Activated CD4-positive, alpha-beta T cell treated with anti-CD3 and anti-CD28 coated beads, Interleukin-2, amount 50 U/mL, for 16 hours (primary cell): ENCODE measurements around the gene PWWP2A.
"Not testable (repeated sequence)": the region's sequence is repeated elsewhere in the genome, so short reads cannot be mapped to it uniquely, and the experiment has no call there.

Experiments used
- DNase-seq: peaks from one replicate; pipeline ENCODE4 v3.0.0-alpha.2; 2020

The PWWP2A gene, protein sequence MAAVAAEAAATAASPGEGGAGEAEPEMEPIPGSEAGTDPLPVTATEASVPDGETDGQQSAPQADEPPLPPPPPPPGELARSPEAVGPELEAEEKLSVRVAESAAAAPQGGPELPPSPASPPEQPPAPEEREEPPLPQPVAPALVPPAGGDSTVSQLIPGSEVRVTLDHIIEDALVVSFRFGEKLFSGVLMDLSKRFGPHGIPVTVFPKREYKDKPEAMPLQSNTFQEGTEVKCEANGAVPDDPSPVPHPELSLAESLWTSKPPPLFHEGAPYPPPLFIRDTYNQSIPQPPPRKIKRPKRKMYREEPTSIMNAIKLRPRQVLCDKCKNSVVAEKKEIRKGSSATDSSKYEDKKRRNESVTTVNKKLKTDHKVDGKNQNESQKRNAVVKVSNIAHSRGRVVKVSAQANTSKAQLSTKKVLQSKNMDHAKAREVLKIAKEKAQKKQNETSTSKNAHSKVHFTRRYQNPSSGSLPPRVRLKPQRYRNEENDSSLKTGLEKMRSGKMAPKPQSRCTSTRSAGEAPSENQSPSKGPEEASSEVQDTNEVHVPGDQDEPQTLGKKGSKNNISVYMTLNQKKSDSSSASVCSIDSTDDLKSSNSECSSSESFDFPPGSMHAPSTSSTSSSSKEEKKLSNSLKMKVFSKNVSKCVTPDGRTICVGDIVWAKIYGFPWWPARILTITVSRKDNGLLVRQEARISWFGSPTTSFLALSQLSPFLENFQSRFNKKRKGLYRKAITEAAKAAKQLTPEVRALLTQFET

DNA sequence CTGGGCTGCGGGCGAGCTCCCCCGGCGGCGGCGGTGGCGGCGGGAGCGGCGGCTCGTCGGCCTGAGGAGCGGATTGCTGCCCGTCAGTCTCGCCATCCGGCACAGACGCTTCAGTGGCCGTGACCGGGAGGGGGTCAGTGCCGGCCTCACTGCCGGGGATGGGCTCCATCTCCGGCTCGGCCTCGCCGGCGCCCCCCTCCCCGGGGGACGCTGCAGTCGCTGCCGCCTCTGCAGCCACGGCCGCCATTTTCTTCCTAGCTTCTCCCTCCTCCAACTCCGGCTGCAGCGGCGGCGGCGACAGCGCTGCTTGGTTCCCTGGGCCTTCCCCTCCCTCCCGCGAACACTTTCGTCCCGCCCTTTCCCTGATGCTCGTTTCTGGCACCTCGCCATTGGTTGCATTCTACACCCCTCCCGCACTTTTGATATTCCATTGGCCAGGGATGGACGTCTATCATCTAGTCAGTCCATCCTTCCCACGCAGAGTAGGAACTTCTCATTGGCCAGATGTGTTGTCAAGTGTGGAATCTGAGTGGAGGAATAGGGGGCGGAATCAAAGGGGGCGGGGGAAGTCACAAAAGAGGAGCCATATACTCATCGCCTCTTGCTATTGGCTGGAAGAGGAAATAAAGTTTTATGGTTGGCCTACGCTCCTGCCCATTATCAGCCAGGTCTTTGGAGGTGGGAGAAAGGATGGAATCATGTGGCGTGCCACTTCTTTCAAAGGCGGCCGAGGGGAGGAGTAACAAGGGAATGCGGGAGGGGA is at the start of gene PWWP2A:
Gene PWWP2A (minus strand): TSS at position 309 of the 763 bp plus-strand sequence. CDS start 62 bp downstream, at position 247.
- DNase-seq: peak; percentile 100

DNA sequence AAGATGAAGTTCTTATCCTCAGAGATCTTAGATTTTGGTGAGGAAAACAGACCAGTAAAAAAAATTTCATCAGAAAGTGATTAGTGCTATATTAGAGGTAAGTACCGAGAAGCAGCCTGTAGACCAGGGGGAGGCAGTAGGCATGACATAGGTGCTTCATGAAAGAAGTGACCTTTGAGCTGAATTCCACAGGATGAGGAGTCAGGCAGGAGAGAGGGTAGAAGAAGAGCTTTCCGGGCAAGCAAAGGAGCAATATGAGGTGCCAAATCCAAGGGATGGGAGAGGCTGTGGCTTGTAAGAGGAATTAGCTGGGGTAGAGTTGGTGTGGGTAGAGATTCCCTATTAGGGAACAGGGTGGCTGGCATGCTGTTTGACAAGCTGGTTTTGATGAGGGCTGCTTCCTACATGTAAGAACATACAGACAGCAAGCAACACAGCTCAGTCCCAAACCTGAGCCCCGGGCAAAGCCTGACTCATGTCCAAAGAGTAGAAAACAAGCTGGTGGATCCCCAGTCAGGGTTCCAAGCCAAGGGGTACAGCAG is 48.4 kb upstream of the PWWP2A start:
- DNase-seq: no peak

DNA sequence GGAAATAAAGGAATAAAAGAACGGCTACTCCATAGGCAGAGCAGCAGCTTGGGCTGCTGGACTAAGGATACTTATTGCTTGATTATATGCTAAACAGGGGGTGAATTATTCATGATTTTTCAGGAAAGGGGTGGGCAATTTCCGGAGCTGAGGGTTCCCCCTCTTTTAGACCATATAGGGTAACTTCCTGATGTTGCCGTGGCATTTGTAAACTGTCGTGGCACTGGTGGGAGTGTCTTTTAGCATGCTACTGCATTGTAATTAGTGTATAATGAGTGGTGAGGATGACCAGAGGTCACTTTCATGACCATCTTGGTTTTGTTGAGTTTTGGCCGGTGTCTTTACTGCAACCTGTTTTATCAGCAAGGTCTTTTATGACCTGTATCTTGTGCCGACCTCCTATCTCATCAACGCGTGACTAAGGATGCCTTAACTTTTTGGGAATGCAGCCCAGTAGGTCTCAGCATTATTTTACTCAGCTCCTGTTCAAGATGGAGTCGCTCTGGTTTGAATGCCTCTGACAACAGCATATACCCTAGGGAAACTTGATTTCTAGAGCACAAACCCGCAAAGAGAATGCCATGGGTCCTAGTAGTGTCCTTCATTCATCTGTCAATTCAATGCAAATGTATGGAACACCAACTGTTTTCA is 47.8 kb upstream of the PWWP2A start:
- DNase-seq: no peak

DNA sequence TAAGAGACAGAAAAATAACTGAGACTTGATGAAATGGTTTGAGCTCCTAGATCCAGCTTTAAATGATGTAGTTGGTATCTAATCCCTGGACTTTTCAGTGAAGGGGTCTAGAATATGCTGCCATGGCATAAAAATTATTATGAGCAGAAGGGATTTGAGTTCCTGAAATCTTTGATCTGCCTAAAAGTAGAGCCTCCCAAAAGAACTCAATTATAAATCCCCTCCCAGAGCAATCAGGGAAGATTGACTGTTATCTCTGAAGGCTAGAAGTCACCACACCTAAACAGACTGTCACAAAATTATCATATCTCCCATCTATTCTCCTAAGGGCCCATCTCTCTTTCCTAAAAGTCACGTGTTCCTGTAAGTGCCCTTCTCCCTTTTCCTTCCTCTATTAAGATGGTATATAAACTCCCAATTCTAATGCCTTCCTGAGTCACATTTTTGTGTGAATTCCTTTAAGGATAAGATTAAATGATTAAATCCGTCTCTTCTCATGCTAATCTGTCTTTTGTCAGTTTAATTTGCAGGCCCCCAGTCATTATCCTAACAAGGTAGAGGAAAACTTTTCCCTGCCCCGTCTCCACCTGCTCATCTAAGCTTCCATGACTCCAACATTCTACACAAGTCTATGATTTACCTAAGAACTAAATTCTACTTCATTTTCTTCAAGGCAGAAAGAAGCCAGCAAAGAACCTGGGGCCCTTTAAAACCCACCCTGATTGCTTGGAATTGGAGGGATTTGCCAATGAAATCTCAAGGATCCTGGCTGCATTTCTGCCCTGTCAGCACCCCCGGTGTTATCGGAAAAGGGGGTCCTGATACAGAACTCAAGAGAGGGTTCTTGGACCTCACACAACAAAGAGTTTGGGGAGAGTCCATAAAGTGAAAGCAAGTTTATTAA is 47.1 kb upstream of the PWWP2A start:
- DNase-seq: no peak

DNA sequence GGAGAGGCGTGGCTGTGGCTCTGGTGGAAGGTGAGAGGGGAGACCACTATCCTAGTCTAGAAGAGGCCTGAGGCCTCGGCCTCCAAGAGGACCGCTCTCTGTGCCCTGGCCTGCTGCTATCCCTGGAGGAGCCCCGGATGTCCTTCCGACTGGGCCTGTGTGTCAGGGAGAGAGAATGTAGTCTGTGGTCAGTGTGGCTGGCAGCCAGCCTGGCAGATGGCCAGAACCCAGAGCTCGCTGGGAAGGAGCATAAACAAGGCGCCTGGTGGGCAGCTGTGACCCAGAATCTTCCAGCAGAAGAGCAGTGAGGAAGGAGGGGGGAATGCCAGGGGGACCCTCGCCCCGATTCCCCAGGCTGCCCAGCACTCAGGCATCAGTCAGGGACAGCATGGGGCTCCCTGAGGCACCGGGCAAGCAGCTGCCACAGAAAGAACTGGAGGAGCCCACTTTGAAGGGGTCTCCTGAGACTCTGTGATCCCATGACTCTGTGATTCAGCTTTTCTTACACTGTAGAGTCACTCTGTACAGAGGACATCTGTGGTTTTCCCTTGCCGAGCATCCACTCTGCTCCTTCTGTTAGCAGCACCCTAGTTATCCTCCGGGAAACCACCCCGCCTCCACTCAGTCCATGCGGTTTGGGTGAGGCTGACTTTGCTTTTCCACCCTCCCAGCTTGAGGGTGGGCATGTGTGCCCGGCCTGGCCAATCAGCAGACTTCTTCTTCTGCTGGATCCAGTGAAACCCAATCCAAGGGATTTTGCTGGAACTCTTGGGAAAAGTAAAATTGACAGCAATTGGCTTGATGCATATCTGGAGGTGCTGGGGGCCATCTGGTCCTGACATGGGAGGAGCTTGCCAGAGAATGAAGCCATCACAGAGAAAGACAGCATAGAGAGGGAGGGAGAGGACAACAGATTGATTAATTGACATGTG is 46.2 kb upstream of the PWWP2A start:
- DNase-seq: no peak

DNA sequence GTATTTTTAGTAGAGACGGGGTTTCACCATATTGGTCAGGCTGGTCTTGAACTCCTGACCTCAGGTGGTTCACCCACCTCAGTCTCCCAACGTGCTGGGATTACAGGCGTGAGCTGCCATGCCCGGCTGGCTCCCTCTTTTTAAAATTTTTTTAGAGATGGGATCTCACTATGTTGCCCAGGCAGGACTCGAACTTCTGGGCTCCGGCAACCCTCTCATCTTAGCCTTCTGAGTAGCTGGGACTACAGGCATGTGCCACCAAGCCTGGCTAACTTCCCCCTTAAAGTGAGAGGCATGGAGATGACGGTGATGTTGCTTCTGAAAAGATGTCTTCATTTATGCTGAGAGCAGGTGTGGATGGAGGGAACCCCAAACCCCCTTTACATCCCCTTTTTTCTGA is 43.7 kb upstream of the PWWP2A start:
- no peak for DNase-seq

DNA sequence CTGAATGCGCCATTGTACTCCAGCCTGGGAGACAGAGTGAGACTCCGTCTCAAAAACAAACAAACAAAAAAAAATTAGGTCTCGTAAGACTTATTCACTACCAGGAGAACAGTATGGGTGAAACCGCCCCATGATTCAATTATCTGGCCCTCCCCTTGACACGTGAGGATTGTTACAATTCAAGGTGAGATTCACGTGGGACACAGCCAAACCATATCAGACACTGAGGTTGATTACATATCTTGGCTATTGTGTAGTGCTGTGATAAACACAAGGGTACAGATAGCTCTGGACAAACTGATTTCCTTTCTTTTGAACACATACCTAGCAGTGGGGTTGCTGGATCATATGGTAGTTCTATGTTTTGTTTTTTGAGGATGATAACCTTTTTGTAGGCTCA is 42.4 kb upstream of the PWWP2A start:
- DNase-seq: no peak

DNA sequence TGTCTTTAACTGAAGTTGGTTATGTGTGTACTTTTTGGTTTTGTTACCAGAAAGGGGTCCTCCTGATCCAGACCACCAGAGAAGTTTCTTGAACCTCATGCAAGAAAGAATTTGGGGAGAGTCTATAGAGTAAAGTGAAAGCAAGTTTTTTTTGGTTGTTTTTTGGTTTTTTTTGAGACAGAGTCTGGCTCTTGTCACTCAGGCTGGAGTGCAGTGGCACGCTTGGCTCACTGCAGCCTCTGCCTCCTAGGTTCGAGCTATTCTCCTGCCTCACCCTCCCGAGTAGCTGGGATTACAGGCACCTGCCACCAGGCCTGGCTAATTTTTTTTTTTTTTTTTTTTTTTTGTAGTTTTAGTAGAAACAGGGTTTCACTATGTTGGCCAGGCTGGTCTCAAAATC is 41.6 kb upstream of the PWWP2A start:
- DNase-seq: not testable (repeated sequence)

DNA sequence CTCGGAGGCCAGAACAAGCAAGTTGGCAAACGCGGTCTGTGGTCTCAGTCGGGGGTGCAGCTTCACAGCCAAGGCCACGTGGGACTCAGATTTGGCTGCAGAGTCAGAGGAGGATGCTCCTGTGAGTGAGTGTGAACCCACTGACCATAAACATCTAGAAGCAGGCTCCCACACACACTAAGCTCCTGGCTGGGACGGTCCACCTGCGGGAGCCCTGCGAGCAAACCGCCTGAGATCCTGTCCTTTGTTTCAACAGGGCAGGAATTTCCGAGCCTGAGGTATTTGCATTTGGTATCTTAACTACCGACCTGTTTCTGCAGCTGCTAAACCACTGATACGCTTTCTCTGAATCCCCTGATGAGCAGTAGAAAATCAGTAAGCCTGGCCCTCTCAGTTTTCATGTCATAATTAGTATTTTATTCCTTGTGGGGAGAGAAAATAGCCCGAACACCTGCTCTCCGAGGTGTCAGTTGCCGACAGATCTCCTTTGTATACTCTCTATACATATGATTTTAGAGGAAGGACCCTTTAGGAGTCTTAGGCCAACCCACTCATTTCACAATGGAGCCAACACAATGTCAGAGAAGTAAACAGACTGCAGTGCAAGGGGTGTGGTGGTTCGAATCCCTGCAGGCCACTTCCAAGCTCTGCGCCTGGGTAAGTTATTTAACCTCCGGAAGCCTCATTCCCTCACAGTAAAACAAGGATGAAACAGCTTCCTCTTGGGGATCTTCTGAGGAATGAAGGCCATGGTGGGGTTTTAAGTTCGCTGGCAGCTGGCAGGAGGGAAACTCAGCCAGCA is 40.9 kb upstream of the PWWP2A start:
- no peak for DNase-seq

DNA sequence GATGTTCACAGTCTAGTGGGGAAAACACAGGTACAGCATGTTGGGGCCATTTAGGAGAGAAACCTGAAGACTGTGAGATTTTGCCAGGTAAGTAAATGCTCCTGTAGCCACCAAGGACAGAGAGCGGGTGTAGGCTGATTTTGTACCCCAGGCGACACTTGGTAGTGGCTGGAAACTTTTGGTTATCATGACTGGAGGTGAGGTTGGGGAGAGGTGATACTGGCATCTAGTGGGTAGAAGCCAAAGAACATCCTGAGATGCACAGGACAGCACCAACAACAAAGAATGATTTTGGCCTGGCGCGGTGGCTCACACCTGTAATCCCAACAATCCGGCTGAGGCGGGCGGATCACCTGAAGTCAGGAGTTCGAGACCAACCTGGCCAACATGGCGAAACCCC is 38.8 kb upstream of the PWWP2A start:
- no peak for DNase-seq

DNA sequence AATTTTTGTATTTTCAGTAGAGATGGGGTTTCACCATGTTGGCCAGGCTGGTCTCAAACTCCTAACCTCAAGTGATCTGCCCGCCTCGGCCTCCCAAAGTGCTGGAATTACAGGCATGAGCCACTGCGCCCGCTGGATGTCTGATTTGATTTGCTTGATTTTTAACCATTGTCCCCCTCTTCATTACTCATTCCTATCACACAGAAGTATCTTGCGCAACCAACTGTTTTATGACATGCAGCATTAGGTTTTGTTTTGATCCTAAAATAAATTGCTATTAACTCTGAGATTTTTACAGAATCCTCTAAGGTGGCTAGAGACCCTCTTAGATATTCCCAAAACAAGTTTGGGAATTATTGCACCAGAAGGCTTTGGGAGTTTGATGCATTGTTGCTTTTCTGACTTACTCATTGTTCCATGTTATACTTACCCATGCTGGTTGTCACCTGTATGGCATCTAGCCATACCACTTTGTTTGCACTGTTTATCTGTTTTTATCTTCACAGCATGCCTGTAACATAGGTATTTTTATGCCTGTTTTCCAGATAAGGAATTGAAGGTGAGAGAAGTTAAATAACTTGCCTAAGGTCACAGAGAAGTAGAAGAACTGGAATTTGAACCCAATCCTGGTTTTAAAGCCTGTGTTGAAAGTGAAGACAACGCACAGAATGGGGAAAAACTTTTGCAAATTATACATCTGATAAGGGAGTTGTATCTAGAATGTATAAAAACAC is 35.9 kb upstream of the PWWP2A start:
- DNase-seq: no peak

DNA sequence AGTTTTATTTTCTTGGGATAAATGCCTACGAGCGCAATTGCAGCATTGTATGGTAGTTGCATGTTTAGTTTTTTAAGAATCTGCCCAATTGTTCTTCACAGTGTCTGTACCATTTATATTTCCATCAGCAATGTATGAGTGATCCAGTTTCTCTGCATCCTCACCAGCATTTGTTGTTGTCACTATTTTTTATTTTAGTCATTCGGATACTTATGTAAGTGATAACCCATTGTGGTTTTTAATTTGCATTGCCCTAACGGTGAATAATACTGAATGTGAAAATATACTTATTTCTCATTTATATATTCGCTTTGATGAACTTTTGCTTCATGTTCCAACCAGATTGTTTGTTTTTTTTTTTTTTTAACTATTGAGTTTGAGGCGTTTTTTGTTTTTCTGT is 33.7 kb upstream of the PWWP2A start:
- peak; percentile 13 for DNase-seq

DNA sequence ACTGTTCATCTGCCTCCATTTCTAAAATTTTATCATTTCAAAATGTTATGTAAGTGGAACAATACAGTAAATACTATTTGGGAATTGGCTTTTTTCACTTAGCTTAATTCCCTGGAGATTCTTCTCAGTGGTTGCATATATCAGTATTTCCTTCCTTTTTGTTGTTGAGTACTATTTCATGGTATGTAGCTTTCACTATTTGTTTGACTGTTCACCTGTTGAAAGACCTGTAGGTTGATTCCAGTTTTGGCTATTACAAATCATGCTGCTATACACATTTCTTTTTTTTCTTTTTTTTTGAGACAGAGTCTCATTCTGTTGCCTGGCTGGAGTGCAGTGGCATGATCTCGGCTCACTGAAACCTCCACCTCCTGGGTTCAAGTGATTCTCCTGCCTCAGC is 33.0 kb upstream of the PWWP2A start:
- DNase-seq: peak; percentile 12

DNA sequence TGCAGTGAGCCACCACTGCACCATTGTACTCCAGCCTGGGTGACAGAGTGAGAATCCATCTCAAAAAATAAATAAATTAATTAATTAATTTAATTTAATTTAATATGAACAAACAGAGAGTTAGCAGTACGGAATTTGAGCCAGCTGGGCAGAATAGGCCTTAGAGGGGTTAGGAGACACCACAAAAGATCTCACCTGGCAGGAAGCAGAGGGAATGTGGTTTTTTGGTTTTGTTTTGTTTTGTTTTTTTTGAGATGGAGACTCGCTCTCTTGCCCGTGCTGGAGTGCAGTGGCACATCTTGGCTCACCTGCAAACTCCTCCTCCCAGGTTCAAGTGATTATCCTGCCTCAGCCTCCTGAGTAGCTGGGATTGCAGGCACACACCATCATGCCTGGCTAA is 31.8 kb upstream of the PWWP2A start:
- no peak for DNase-seq

DNA sequence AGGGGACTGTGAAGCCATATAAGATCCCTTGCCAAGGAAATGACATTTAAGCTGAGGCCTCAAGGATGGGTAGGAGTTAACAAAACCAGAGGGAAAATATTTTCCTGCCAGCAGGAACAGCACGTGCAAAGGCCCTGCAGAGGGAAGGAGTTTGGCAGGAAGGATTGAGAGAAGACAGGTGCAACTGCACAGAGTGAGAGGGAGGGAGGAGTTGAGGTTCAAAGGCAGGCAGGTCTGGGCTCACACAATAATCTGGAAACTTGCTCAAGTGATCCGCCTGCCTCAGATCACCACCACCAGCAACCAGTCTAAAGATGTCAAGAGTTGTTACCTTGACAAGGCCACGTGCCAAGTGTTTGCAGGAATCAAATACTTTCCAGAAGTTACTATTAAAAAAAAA is 31.1 kb upstream of the PWWP2A start:
- DNase-seq: no peak

DNA sequence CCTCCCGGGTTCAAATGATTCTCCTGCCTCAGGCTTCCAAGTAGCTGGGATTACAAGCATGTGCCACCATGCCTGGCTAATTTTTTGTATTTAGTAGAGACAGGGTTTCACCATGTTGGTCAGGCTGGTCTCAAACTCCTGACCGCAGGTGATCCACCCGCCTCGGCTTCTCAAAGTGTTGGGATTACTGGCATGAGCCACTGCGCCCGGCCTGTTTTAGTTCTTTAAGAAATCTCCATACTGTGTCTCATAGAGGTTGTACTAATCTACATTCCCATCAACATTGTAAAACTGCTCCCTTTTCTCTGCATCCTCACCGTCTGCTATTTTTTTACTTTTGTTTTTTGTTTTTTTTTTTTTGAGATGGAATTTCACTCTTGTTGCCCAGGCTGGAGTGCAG is 25.2 kb upstream of the PWWP2A start:
- not testable (repeated sequence) for DNase-seq

DNA sequence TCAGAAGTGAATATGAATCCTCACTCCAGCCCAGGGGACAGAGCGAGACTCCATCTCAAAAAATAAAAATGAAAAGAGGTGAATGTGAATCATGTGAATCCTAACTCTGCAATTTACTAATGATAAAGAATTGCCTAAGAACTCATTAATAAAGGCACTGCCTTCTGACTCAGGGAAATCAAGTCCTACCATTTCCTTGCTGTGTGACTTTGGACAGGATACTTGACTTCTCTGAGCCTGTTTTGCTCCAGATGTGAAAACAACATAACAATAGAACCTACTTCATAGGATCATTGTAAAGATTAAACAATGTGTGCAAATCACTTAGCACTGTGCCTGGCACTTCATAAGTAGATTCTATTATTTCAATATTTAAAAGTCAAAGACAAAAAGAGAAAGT is 15.1 kb upstream of the PWWP2A start:
- DNase-seq: no peak

DNA sequence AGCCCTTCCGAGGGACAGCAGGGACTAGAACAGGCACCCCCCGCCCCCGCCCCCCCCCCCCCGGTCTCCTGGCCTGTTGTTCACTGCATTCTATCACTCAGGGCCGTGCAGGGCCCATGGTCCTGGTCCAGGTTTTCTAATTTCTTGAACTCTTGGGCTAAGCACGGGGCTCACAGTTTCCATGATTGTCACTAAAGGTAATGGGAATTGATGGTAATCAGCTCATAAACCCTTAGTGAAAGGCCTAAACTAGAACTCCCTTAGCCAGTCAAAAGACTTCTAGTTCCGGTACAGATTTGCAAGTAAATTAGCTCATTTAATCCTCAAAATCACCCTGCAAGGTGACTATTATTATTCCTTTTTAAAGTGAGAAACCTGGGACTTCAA is 14.7 kb upstream of the PWWP2A start:
- DNase-seq: no peak
